GM21529 (cell line): ENCODE data around the gene HAPLN2.
"Not testable (repeated sequence)": the region's sequence is repeated elsewhere in the genome, so short reads cannot be mapped to it uniquely, and the experiment has no call there.

Experiments
- ATAC-seq: cut with Tn5 transposase; IDR thresholded peaks from one replicate; pipeline ENCODE4 v1.9.1; 2021; ENCODE audit not compliant: unreplicated experiment

HAPLN2 gene

GRCh38 chr1:156618853-156619581 lies at the start of gene HAPLN2:
HAPLN2 (plus strand) TSS chr1:156619415; CDS start chr1:156623491, 4,076 bp downstream.
- ATAC-seq = no peak

GRCh38 chr1:156571261-156571852 lies 47.9 kb upstream of the HAPLN2 start:
- no peak for ATAC-seq

GRCh38 chr1:156571919-156572662 lies 47.1 kb upstream of the HAPLN2 start, which contains the start of gene IQGAP3:
IQGAP3 (minus strand) TSS chr1:156572565; CDS start chr1:156572529, 36 bp downstream.
- ATAC-seq = peak; percentile 91

- ATAC-seq = no peak
Measured at GRCh38 chr1:156572663-156573018, 46.6 kb upstream of the HAPLN2 start.

- ATAC-seq = no peak
Measured at GRCh38 chr1:156574039-156574633, 45.1 kb upstream of the HAPLN2 start.

- no peak for ATAC-seq
Measured at GRCh38 chr1:156577550-156577949, 41.7 kb upstream of the HAPLN2 start.

- no peak for ATAC-seq
Measured at GRCh38 chr1:156578055-156578454, 41.2 kb upstream of the HAPLN2 start.

- no peak for ATAC-seq
Measured at GRCh38 chr1:156579472-156579871, 39.7 kb upstream of the HAPLN2 start, which contains the start of gene TTC24. TTC24 (plus strand) TSS chr1:156579723; CDS start chr1:156581365, 1,642 bp downstream.

GRCh38 chr1:156581661-156582387 lies 37.4 kb upstream of the HAPLN2 start:
- ATAC-seq = no peak

GRCh38 chr1:156582388-156583017 lies 36.7 kb upstream of the HAPLN2 start:
- ATAC-seq = no peak

GRCh38 chr1:156583821-156584622 lies 35.2 kb upstream of the HAPLN2 start:
- ATAC-seq = no peak

GRCh38 chr1:156584813-156585212 lies 34.4 kb upstream of the HAPLN2 start:
- no peak for ATAC-seq

- ATAC-seq = no peak
Measured at GRCh38 chr1:156586323-156586722, 32.9 kb upstream of the HAPLN2 start.

- no peak for ATAC-seq
Measured at GRCh38 chr1:156586892-156587477, 32.2 kb upstream of the HAPLN2 start.

- not testable (repeated sequence) for ATAC-seq
Measured at GRCh38 chr1:156587927-156588326, 31.3 kb upstream of the HAPLN2 start.

- ATAC-seq = no peak
Measured at GRCh38 chr1:156589546-156589945, 29.7 kb upstream of the HAPLN2 start.

- no peak for ATAC-seq
Measured at GRCh38 chr1:156590326-156591180, 28.7 kb upstream of the HAPLN2 start.

GRCh38 chr1:156591181-156591431 lies 28.1 kb upstream of the HAPLN2 start:
- no peak for ATAC-seq
